NCI-H345 treated with DMSO at 0.1 percent for 48 hours (cell line): ENCODE data around the gene AP1S1.
"Not testable (repeated sequence)": the region's sequence is repeated elsewhere in the genome, so short reads cannot be mapped to it uniquely, and the experiment has no call there.

ENCODE experiments used
- DNase-seq: peaks from one replicate; lab custom pipeline; 2025; ENCODE audit not compliant: unreplicated experiment; lab: John Stamatoyannopoulos, UW

Gene AP1S1

DNA sequence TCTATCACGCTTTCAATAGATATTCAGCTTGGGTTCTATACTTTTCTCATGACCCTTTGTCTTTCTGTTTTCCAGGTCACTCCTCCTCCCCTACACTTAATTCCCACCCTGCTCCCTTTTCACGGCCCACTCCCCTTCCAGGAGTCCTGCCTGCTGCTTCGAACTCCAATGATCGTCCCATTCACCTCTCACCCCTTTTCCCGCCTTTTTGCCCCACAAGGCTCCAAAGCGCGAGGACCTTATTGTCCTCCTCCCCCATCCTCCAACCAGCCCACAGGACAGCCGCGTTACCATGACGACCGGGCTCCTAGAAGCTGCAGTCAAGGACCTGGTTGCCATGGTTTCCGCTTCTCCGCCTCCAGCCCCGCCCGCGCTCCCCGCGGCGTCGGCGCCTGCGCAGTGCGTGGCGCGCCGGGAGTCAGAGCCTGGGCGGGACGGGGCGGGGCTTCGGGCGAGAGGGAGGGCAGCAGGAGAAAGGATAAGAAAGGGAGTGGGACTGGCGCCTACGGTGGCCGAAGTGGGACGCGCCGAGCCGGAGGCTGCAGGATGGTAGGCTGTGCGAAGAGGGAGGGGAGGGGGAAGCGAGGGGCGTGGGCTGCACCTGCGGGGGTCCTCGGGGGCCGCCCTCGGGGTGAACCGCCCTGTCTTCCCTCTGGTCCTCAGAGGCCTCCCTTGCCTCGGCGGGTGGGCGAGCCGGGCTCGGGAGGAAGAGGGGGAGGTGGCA, at the start of gene AP1S1:
Gene AP1S1, plus strand, starts transcription at position 508 of the 724 bp plus-strand sequence. Its CDS starts 39 bp downstream, at position 547.
- peak; percentile 76 for DNase-seq

DNA sequence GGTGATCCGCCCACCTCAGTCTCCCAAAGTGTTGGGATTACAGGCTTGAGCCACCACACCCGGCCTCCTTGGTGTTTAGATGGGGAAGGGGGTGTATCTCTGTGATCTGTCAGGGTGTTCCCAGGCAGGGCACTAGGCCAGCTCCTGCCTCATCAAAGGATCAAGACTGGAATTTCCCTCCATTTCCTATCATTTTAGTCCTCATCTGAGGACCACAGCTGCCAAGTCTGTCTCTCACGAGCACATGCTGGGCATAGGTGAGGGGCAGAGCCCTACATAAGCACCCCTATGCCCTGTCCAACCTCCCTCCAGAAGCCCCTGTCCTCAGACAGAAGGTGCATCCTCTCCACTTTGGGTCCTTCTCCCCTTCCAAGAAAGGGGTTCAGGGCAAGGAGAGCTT, 49.5 kb upstream of the AP1S1 start:
- DNase-seq: no peak

DNA sequence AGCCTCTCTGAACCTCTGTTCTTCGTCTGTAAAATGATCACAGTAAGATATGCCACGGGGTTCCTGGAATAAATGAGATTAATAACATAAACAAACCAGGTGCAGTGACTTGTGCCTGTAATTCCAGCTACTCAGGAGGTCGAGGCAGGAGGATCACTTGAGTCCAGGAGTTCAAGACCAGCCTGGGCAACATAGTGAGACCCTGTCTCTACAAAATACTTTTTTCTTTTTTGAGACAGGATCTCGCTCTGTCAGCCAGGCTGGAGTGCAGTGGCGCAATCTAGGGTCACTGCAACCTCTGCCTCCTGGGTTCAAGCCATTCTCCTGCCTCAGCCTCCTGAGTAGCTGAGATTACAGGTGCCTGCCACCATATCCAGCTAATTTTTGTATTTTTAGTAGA, 49.0 kb upstream of the AP1S1 start:
- not testable (repeated sequence) for DNase-seq

DNA sequence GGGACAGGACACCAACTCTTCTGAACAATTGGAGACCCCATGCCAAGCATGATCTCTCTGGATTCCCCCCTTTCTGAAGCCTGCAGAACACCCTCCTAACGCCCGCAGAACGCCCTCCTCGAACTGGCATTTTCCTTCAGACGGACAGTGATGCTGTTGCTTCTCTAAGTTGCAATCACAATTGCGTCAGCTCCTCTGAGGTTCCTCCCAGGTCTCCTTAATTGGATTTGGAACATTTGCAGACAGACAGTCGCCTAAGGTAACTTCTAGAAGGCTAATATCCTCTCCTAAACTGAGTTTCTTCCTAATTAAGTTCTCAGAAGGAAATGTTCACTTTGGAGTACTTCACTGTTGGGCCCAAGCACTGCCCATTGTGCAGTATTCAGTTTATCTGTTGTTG, 47.9 kb upstream of the AP1S1 start:
- no peak for DNase-seq

DNA sequence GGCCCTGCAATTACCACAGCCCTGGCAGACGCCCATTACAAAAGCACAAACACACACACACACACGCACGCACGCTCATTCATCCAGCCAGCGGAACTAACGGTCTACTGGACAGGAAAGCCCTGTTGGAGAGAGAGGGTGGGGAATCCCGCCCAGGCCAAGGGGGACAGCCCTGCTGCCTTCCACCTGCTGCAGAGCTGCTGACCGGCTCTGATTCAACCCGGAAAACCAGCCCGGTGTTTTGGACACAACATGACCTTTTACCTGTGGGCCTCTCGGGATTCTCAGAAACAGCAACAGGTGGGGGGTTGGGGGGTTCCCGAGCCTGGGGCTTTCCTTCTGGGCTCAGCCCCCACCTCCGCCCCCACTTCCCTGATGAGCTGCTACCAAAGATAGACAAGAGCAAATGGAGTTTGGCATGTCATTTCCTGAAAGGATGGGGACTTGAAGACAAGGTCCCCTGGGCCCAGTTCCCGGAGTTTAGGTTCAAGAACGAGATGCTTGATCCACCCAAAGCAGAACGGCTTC, 45.9 kb upstream of the AP1S1 start:
- DNase-seq: no peak

DNA sequence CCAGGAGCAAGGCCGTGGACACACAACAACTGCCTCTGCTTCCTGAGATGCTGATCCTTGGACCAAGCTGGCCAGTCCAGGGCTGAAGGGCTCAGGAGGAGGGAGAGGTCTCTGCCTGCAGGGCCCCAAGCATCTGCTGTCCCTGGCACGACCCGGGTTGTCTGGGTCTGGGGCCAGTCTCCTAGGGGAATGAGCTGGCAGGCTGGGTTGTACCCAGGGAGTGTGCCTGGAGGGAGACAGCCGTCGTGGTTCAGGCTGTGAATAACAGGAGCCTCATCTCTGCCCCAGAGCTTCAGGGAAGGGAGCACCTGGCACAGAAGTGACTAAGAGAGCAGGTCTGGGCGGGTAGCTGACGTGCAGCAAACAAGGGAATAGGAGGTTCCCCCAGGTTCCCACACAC, 45.3 kb upstream of the AP1S1 start:
- DNase-seq: no peak

DNA sequence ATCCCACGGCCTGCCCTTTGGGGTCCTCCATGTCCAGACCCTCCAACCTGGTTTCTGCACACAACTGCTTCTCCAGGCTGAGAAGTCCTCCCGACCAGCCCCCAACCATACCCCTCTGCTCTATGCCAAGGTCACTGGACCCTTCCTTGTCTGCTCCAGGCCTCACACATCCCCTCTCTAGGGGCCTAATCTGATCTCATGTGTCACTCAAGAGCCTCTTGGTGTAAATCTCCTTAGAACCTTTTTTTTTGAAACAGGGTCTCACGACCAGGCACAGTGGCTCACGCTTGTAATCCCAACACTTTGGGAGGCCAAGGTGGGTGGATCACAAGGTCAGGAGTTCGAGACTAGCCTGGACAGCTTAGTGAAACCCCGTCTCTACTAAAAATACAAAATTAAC, 44.9 kb upstream of the AP1S1 start:
- no peak for DNase-seq

DNA sequence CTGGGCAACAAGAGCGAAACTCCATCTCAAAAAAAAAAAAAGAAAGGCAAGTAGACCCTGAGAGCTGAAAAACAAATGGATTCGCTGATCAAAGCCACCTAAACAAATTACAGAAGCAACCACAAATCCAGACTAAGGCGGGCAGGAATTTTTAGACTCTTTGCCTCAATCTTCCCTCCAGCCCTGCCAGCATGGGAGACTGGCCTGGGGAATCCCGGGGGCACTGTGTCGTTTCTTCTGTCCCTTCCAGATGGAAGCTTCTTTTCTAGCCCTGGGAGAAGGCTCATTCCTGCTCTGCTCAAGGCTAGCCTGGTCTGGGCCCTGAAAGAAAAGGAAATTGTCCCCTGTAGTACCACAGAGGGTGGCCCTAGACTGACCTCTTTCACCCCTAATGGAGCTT, 43.0 kb upstream of the AP1S1 start:
- no peak for DNase-seq

DNA sequence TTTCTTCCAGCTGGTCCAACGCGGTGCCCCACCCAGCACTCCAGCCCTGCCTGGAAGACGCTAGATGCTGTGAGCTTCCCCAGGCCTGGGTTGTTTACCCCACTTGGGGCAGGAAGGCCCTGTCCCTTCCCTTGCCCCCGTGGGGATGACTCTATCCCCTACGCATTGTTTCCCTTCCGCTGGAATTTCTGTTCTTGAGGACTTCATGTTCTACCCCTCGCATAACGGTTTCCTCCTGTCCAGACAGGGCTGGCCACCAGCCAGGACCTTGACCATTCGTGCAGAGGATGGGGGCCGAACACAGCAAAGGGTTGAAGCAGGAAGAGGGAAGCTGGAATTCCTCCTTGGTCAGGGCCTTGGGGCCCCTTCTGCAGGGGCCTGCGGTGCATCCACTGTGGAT, 42.0 kb upstream of the AP1S1 start:
- no peak for DNase-seq

DNA sequence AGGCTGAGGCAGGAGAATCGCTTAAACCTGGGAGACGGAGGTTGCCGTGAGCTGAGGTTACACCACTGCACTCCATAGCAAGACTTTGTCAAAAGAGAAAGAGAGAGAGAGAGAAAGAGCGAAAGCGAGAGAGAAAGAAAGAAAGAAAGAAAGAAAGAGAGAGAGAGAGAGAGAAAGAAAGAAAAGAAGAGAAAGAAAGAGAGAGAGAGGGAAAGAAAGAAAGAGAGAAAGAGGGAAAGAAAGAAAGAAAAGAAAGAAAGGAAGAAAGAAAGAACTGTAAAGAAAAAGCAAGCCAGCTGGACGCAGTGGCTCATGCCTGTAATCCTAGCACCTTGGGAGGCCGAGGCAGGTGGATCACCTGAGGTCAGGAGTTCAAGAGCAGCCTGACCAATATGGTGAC, 41.1 kb upstream of the AP1S1 start:
- DNase-seq: not testable (repeated sequence)

DNA sequence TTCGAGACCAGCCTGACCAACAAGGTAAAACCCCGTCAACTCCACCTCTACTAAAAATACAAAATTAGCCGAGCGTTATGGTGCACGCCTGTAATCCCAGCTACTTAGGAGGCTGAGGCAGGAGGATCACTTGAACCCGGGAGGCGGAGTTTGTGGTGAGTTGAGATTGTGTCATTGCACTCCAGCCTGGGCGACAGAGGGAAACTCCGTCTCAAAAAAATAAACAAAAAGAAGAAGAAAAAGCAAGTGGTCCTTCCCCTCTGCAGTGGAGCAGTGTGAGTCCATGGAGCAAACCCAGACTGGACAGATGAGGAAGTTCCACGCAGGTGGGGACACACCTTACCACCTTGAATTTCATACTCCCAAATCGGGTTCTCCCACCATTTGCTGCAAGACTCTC, 40.4 kb upstream of the AP1S1 start:
- DNase-seq: no peak

DNA sequence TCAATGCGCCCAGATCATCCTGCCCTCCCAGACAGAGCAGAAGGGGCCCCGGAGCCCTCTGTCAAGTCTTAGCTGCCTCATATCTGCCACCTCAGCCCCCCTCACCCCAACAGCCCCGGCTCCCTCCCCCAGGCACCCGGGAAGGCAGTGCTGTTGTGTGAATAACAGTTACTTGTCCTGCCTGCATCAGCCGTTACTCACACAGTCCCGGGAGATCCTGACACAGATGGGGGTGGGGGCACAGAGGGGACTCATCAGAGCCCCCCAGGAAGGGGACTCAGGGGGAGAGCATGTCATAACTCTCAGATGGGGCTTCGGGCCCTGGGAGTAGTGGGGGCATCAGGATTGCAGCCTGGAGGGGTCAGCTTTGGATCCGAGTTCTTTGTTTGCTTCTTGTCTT, 39.8 kb upstream of the AP1S1 start:
- no peak for DNase-seq

DNA sequence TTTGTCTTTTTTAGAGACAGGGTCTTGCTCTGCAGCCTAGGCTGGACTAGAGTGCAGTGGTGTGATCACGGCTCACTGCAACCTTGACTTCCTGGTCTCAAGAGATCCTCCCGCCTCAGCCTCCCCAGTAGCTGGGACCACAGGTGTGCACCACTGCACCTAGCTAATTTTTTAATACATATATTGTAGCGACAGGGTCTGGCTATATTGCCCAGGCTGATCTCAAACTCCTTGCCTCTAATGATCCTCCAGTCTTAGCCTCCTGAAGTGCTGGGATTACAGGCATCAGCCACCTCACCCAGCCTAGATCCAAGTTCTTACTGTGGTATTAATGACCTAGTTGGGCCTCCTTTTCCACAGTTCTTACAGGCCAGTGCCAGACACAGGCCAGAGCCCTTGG, 39.1 kb upstream of the AP1S1 start:
- no peak for DNase-seq

DNA sequence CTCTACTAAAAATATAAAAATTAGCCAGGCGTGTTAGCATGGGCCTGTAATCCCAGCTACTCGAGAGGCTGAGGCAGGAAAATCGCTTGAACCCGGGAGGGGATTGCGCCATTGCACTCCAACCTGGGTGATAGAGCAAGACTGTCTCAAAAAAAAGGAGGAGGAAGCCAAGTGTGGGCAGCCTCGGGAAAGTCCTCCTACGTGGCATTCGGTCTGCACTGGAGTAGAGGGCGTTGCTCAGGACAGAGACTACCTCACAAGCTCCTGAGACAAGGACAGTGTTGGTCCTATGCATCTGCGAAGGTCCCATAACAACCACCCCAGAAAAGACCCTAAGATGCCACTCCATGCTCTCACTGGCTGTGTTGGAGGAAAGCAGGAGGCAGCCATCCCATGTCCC, 37.4 kb upstream of the AP1S1 start:
- no peak for DNase-seq

DNA sequence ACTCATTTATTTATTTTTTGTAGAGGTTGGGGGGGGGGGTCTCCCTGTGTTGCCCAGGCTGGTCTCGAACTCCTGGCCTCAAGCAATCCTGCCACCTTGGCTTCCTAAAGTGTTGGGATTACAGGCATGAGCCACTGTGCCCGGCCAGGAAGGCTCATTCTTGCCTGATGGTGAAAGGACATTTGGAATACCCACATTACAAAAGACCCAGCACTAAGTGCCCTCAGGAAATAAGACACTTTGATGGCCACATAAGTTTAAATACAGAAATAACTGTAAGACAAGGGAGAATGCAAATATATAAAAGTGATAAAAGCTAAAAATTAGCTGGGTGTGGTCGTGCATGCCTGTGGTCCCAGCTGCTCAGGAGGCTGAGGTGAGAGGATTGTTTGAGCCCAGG, 35.4 kb upstream of the AP1S1 start:
- DNase-seq: no peak

DNA sequence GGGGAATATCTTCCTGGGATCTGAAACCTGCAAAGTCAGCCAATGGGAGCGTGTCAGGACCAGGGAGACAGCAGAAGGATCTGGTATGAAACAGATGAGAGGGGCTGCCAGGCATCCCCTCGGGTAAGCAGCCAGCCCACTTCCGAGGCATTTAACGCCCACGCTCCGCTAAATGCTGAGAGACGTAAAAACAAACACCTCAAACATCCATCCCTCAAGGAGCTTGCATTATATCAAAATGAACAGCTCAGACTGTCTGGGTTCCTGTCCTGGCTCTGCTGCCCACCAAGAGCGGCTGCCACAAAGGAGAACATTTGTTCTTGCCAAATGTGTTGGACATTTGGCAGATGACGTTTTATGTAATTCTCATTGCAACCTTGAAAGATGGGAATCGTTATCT, 34.4 kb upstream of the AP1S1 start:
- no peak for DNase-seq

DNA sequence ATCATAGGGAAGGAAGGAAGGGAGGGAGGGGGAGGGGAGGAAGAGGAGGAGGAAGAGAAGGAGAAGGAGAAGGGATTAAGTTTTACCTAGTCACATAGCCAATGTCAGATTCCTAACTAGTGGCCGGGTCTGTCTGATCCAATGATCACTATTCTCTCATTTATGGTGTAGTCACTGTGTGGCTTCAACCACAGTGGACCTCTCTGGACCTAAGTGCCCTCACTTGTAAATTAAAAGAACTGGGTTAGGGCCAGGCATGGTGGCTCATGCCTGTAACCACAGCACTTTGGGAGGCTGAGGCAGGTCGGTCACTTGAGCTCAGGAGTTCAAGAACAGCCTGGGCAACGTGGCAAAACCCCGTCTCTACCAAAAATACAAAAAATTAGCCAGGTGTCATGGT, 34.0 kb upstream of the AP1S1 start:
- no peak for DNase-seq

DNA sequence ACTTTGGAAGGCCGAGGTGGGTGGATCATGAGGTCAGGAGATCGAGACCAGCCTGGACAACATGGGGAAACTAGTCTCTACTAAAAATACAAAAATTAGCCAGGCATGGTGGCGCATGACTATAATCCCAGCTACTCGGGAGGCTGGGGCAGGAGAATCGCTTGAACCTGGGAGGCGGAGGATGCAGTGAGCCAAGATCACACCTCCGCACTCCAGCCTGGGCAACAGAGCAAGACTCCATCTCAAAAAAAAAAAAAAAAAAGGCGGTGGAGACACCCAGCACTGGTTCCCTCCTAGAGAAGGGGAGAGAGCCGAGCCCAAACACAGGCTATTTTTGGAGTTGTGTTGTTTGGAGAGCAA, 32.7 kb upstream of the AP1S1 start:
- DNase-seq: not testable (repeated sequence)

DNA sequence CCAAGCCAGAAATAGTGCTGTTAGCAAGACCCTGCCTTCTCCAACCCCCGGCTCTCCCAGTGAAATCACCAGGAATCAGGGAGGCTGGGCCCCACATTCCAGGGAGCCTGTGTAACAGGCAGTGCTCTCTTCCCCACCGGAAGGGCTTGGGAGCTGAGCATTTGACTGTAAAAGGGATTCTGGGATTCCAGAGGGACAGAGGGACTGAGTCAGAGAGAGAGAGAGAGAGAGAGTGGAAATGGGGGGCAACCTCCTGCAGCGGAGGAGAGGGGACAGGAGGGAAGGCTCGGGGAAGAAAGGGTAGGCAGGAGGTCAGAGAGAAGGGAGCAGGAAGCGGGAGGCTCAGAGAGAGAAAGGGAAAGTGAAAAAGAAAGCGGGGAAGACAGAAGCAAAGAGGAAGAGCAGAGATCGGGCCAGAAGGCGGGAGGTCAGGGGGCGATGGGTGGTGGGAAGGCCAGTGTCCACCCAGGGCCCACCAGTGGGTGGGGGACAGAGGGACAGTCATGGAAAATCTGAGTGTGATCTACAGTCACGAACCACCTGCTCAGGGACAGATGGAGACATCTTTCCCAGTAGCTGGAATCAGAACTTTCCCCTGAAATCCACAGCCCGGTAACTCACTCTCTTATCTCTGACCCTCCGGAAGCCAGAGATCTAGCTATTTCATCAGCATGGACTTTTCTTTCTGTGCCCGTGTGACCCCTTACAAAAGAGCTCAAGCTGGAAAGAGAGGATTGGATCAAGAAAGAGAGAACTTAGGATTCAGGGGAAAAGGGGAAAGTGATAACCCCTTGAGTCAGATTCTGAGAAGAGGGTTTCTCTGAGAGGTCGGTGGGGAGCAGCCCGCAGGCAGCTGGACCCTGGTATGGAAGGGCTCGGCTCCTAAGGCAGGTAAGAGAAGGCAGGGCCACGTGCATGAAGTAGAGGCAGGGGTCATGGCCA, 32.0 kb upstream of the AP1S1 start:
- no peak for DNase-seq

DNA sequence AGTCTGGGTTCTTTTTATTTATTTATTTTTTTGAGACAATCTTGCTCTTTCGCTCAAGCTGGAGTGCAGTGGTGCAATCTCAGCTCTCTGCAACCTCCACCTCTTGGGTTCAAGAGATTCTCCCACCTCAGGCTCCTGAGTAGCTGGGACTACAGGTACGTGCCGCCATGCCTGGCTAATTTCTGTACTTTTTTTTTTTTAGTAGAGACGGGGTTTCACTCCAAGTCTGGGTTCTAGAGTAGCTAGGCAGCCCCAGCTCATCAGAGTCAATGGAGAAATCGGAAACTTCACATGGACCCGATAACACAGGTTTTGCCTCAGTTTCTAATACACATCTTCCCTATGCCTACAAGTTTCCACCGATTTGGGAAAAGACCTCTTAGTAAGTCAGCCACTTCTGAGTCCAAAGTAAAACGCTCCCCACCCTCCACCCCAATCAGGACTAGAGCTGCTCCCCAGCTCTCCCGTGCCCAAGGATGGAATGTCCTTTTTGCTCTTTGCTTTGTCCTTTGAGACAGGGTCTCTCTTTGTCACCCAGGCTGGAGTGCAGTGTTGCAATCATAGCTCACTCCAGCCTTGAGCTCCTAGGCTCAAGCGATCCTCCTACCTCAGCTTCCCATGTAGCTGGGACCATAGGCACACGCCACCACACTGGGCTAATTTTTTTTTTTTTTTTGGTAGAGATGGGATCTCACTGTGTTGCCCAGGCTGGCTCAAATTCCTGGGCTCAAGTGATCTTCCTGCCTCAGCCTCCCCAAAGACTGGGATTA, 31.2 kb upstream of the AP1S1 start:
- no peak for DNase-seq

DNA sequence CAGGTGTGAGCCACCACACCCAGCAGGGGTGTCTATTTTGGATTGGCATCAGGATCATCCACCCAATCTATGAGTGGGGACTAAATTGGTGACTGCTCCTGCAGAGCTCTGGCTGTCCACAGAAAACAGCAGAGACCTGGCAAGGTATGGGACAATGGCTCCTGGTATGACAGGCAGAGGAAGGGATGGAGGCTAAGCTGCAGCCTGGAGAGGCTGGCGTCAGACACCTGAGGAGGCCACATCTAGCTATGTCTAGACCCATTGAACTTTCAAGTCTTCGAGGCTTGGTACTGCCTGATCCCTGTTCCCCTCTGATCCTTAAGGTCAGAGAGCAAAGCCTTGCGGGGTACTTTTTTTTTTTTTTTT, 30.6 kb upstream of the AP1S1 start:
- DNase-seq: no peak
